NCI-H2029 (cell line): ENCODE data around the gene LILRA6.
"Not testable (repeated sequence)": the region's sequence is repeated elsewhere in the genome, so short reads cannot be mapped to it uniquely, and the experiment has no call there.

Experiments used
- DNase-seq: peaks from one replicate; lab custom pipeline; 2025; lab: John Stamatoyannopoulos, UW

LILRA6 gene

GRCh38 chr19:54231077-54231931 is 11.3 kb downstream of the LILRA6 start:
- peak; percentile 83 for DNase-seq

GRCh38 chr19:54230031-54230430 is 12.6 kb downstream of the LILRA6 start:
- DNase-seq, result no peak

GRCh38 chr19:54229146-54229545 is 13.4 kb downstream of the LILRA6 start:
- no peak for DNase-seq

DNA sequence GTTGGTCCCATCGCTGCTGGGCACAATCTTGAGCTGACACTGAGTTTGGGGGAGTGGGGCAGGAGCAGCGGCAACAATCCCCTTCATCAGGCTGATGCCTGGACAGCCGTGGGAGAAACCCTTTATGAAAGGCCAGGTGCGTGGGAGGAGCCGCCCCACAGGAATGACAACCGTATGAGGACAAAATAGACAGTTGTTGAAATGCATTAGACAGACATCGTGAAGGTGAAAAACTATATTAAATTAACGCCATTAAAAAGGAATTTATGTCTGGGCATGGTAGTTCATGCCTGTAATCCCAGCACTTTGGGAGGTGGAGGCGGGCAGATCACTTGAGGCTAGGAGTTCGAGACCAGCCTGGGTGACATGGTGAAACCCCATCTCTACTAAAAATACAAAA is 18.0 kb downstream of the LILRA6 start:
- not testable (repeated sequence) for DNase-seq

- DNase-seq, result not testable (repeated sequence)
Observed at GRCh38 chr19:54223937-54224281, 18.7 kb downstream of the LILRA6 start.

DNA sequence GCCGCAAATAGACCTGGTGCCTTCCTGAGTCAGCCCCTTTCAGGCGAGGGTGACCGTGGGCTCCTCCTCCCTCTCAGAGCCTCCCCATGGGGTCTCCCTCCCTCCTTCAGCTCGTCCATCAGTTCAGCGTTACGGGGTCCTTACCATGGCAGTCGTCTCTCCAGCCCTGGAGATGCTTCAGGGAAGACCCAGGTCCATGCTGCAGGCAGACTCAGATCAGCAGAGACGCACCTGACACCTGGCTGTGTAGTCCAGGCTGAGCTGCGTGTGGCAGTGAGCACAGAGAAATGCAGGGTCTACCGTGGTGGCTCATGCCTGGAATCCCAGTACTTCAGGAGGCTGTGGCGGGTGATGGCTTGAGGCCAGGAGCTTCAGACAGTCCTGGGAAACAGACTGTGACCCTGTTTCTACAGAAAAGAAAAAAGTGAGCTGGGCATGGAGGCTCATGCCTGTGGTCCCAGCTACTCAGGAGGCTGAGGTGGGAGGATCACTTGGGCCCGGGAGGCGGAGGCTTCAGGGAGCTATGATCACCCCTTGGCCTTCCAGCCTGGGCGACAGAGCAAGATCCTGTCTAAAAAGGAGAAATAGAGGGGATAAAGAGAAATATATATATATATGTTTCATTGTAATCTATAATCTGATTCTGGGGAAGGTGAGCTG is 19.2 kb downstream of the LILRA6 start:
- not testable (repeated sequence) for DNase-seq

- not testable (repeated sequence) for DNase-seq
Observed at GRCh38 chr19:54222474-54223276, 19.9 kb downstream of the LILRA6 start, which contains the start of gene LILRB3. TSS of gene LILRB3 (minus strand) at chr19:54223007. CDS start at chr19:54222976, 31 bp downstream.

DNA sequence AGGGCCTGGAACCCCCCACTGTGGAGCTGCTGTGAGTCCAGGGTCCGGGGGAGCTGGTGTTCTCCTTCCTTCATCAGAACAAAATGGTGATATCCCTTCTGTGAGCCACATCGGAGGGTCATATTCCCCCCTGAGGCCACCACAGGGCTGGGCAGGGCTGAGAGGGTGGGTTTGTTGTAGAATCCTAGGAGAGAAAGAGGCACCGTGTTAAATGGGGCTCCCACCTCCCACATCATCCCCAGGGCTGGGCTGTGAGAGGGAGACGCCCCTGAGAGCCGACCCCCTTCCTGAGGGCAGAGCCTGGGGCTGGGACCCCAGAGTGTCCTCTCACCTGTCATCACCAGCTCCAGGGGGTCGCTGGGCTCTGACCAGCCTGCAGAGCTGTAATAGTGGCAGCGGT is 20.6 kb downstream of the LILRA6 start:
- DNase-seq, result not testable (repeated sequence)

GRCh38 chr19:54219702-54220101 is 22.9 kb downstream of the LILRA6 start:
- not testable (repeated sequence) for DNase-seq

DNA sequence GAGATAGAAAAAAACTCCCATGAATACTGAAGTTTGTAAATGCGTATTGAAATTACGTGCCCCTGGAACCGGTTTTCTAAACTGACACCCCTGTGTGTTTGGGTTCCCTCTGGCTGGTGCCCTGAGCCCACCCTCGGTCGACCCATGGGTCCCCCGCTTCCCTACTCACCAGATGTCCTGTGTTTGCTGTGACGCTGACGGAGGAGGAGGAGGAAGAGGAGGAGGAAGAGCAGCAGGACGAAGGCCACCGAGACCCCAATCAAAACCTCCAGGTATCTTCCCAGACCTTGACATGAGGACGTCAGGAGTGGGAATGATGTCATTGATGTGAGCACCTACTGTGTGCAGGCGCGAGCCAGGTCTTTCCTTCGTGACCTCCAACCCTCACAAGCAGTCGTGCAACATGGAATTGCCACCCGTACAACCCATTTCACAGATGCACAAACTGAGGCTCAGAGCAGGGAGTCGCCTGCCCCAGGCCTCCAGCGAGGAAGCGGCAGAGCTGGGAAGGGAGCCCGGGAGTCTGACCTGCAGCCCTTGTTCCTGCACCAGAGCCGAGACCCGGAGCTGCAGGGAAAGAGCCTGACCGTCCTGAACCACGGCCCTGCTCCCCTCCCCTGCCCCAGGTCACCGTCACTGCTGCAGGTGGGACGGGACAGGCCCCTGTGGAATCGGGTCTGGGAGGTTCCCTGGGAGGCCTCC is 23.5 kb downstream of the LILRA6 start:
- no peak for DNase-seq

GRCh38 chr19:54218259-54218658 is 24.3 kb downstream of the LILRA6 start:
- no peak for DNase-seq

DNA sequence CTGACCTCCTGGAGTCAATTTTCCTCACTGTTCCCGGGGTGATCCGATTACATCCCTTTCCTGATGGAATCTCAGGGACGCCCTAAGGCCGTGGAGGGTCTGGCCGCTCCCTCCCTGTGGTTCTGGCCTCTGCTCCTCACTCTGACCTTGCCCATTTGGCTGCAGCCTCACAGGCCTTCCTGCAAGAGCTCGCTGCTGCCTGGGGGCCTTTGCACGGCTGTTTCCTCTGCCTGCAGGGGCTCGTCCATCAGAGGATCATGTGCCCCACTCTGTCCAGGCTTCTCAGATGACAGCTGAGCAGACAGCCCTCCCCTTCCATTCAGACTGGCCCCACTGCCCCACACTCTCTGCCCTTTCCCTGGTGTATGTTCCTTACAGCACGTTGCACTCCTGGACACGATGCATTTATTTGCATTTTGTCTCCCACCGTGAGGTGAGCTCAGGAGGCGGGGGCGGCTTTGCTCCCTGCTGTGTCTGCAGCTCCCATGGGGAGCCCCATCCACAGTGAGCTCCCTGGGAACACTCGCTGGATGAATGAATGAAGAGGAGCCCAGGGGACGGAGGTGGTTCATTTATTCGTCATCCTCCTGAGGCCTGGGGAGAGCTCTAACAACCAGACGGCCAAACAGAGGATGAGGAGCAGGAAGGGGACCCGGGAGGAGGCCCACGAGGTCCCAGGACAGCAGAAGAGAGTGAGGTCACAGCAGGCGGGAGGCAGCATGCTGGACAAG is 24.9 kb downstream of the LILRA6 start:
- not testable (repeated sequence) for DNase-seq

- DNase-seq, result no peak
Observed at GRCh38 chr19:54216869-54217268, 25.7 kb downstream of the LILRA6 start.

GRCh38 chr19:54214734-54215133 is 27.9 kb downstream of the LILRA6 start:
- DNase-seq, result not testable (repeated sequence)

DNA sequence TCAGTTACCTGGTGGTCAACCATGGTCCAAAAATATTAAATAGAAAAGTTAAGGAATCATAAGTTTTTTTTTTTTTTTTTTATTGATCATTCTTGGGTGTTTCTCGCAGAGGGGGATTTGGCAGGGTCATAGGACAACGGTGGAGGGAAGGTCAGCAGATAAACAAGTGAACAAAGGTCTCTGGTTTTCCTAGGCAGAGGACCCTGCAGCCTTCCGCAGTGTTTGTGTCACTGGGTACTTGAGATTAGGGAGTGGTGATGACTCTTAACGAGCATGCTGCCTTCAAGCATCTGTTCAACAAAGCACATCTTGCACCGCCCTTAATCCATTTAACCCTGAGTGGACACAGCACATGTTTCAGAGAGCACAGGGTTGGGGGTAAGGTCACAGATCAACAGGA is 28.4 kb downstream of the LILRA6 start:
- DNase-seq, result not testable (repeated sequence)

- no peak for DNase-seq
Observed at GRCh38 chr19:54211235-54211634, 31.4 kb downstream of the LILRA6 start.

- DNase-seq, result peak; percentile 98
Observed at GRCh38 chr19:54209811-54210494, 32.6 kb downstream of the LILRA6 start.

GRCh38 chr19:54209058-54209810 is 33.4 kb downstream of the LILRA6 start:
- no peak for DNase-seq

GRCh38 chr19:54208784-54209057 is 33.9 kb downstream of the LILRA6 start:
- no peak for DNase-seq
